HG03159 (cell line): Measurements from ENCODE around the gene PCDH15.
"Not testable (repeated sequence)": the region's sequence is repeated elsewhere in the genome, so short reads cannot be mapped to it uniquely, and the experiment has no call there.

Experiments
- ATAC-seq: cut with Tn5 transposase; IDR thresholded peaks from one replicate; pipeline ENCODE4 v1.9.1; 2021; ENCODE audit warnings: mild to moderate bottlenecking, moderate library complexity; ENCODE audit not compliant: unreplicated experiment

Gene PCDH15

GRCh38 chr10:54010337-54010933 is 790.6 kb downstream of the PCDH15 start:
- no peak for ATAC-seq

DNA sequence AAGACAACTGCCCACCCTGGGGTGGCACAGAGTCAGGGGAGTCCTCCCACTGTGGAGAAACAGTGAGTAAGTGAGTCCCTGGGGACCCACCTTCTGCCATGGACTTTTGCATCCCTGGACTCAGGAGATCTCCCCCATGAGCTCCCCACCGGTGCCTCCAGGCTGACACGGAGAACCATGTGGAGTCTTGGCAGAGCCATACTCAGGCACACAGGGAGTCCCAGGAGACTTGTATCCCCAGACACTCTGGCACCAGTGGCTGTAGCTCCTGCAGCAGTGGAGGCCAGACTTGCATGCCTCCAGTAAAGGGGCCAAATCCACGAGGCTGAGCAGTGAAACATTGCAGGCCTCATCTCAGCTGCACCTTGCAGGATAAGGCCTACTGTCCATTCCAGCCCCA is 791.4 kb downstream of the PCDH15 start:
- ATAC-seq: no peak

- no peak for ATAC-seq
Measured at GRCh38 chr10:54002077-54002476, 799.0 kb downstream of the PCDH15 start.

DNA sequence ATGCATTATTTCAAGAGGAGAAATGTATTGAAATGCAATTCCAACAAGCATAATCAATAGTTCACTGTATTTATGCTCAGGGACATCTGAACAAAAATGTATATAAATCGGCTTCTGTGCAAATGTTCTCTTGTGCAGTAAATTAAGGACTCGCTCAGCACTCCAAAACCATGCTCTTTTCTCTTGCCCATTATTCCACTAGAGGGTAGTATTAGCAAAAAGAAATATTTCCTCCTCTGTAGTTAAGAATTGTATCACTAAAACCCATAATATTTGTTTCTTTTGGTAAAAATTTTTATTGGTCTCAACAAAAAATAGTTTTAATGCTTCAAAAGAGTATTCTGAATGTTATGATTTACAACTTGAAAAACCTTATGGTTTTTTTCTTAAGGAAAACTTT is 803.1 kb downstream of the PCDH15 start:
- ATAC-seq: no peak

- no peak for ATAC-seq
Measured at GRCh38 chr10:53990799-53991238, 810.2 kb downstream of the PCDH15 start.

DNA sequence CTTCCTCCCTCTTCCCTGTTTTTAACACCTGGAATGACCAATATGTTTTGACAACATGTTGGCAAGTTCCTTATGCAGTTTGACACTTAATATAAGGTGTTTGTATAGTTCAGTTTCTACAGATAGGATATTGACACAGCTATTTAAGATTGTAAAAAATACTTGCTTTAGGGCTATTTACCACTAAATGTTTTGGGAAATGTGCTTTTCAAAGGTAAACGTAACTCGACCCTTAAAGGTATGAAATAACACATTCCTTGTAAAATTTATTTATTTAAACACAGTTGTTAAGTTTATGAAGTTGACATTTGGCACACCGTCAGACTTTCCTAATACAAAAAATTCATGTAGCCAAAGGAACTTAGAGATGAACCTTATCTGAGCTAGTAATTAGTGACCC is 817.6 kb downstream of the PCDH15 start:
- no peak for ATAC-seq

- no peak for ATAC-seq
Measured at GRCh38 chr10:53980210-53980609, 820.8 kb downstream of the PCDH15 start.

DNA sequence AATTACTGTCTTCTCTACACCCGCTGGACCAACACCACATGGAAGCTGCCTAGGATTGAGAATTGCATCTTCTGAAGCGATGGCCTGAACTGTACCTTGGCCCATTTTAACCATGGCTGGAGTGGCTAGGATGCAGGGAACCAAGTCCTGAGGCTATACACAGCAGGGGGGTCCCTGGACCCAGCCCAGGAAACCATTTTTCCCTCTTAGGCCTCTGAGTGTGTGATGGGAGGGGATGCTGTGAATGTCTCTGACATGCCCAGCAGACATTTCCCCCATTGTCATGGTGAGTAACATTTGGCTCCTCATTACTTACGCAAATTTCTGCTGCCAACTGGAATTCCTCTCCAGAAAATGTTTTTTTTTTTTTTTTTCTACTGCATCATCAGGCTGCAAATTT is 822.7 kb downstream of the PCDH15 start:
- ATAC-seq: no peak

GRCh38 chr10:53977267-53977666 is 823.8 kb downstream of the PCDH15 start:
- ATAC-seq: no peak

GRCh38 chr10:53957401-53957800 is 843.6 kb downstream of the PCDH15 start:
- no peak for ATAC-seq

GRCh38 chr10:53955091-53955490 is 845.9 kb downstream of the PCDH15 start:
- no peak for ATAC-seq

DNA sequence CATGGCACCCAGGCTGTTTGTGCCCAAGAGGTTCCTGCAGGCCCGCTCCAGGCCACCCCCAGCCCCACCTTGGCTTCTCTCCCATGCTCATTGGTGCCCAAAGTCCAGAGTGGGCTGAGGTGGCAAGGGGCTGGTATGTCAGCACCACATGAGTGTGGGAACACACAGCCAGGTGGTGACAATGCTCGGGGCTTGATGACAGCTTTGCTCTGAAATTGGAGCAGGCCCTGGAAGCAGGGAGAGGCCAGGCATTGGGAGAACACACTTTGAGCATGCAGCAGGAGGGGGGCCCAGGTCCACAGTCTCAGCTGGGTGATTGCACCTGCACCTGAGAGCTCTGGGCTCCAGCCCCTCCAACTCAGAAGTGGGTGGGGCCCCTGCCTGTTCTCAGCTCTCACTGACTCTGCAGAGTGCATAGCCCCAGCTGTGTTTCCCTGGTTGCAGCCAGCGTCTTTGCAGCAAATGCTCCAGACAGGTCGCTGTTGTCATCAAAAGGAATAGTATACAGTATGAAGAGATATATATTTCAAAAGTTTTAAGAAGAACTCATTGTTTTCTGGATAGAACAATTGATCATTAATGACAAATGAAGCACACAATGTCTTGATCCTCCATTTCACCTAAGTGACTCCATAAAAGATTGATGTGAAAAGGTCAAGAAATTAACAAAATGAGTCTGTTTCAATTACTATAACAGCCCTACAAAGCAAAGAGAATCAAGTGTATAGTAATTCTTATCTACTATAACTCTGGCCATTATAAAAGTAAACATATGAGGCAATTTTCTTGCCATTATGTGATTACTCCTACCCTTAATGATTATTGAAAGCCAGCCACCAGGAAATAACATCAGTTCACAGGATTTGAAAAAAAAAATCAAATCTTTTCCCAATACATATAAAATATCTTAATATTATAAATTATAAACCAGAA is 848.1 kb downstream of the PCDH15 start:
- ATAC-seq: no peak

GRCh38 chr10:53939654-53940053 is 861.4 kb downstream of the PCDH15 start:
- ATAC-seq: no peak

DNA sequence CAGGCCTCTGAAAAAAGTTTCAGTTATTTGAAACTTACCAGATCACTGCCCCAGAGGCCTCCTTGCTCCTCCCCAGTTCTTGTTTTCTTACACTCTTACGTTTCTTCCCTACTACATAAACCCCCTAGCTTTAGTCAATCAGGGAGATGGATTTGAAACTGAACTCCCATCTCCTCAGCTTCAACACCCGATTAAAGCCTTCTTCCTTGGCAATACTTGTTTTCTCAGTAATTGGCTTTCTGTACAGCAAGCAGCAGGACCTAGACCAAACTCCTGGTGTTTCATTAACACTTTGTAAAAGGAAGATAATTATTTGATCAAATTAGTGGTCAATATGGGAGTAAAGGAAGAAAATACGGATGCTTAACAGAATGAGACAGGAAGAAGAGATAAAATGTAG is 870.4 kb downstream of the PCDH15 start:
- no peak for ATAC-seq

GRCh38 chr10:53924051-53924700 is 876.9 kb downstream of the PCDH15 start:
- ATAC-seq: not testable (repeated sequence)

GRCh38 chr10:53918755-53919154 is 882.3 kb downstream of the PCDH15 start:
- no peak for ATAC-seq

- no peak for ATAC-seq
Measured at GRCh38 chr10:53909791-53910190, 891.2 kb downstream of the PCDH15 start.

- ATAC-seq: no peak
Measured at GRCh38 chr10:53904506-53905241, 896.4 kb downstream of the PCDH15 start.

- ATAC-seq: no peak
Measured at GRCh38 chr10:53903756-53904155, 897.3 kb downstream of the PCDH15 start.

DNA sequence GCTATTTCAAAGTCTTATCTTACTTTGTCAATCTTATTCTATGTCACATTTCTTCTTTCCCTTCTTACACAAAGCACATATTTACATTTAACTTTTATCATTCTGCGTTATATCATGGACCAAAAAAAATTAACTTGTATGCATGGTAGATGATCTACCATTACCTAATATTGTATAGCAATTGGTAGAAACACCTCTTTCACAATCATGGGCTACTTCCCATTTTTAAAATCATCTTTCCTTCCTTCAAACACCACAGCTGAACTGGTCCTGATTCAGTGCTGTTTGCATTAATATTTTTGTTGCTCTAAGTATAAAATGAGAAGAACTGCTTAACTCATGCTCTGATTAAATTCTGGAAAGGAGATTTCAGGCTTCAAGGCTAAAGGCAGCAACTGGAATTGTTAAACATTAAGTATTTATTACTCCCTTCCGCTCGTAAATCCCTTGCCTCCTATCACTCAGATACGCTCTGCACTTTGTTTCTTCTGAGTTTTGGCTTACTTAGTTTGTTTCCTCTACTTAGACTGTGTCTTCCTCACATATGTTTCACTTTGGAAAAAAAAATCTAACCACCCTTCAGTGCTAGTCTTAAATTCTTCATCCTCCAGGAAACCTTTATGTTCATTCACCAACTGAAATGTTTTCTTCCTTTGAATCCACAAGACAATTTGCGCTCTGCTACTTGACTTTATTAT is 901.4 kb downstream of the PCDH15 start:
- ATAC-seq: no peak
